NT2/D1 (cell line): Measurements from ENCODE around the gene NISCH.

Experiments
- DNase-seq: peaks from one replicate; pipeline ENCODE4 v3.0.0-alpha.2; 2011; ENCODE audit warnings: low read depth, low spot score
- H3K27me3 ChIP-seq: 2 replicates; pipeline ENCODE4 v1.6.0; 2011; ENCODE audit warnings: mild to moderate bottlenecking; ENCODE audit not compliant: insufficient read length, insufficient read depth
- H3K36me3 ChIP-seq: 2 replicates; pipeline ENCODE4 v1.6.1; 2011; ENCODE audit warnings: mild to moderate bottlenecking, low read length, mixed read lengths; ENCODE audit not compliant: insufficient read depth, insufficient read length
- H3K4me1 ChIP-seq: 2 replicates; pipeline ENCODE4 v1.5.1; 2011; ENCODE audit not compliant: insufficient read depth, insufficient read length
- H3K4me3 ChIP-seq: 2 replicates; pipeline ENCODE4 v1.5.1; 2011; ENCODE audit warnings: low read depth; ENCODE audit not compliant: insufficient read length
- H3K9ac ChIP-seq: 2 replicates; pipeline ENCODE4 v1.6.0; 2011; ENCODE audit warnings: low read depth; ENCODE audit not compliant: insufficient read length
- H3K9me3 ChIP-seq: 2 replicates; pipeline ENCODE4 v1.5.1; 2011; ENCODE audit warnings: mild to moderate bottlenecking, low read length; ENCODE audit not compliant: insufficient read depth
- SUZ12 ChIP-seq: IDR thresholded peaks from 2 replicates; pipeline ENCODE4 v1.6.1; 2011; ENCODE audit not compliant: insufficient read length, insufficient read depth; ENCODE audit errors: extremely low read depth
- YY1 ChIP-seq: IDR thresholded peaks from 2 replicates; pipeline ENCODE4 v1.6.1; 2011; ENCODE audit not compliant: insufficient read length, insufficient read depth
- ZNF274 ChIP-seq: IDR thresholded peaks from 2 replicates; pipeline ENCODE4 v1.6.1; 2011; ENCODE audit warnings: mild to moderate bottlenecking, low read depth, low read length

Gene NISCH

GRCh38 chr3:52516509-52517195 is 61.2 kb downstream of the NISCH start:
- DNase-seq: no peak
- no peaks in the 10 kb centered on the region for H3K9me3 ChIP-seq
- no peak overlapping the region for H3K9ac ChIP-seq
- peaks cover 5% of the 10 kb centered on the region for H3K36me3 ChIP-seq
- H3K27me3 ChIP-seq: peaks cover 3% of the 10 kb centered on the region
- peaks cover 13% of the 10 kb centered on the region for H3K4me1 ChIP-seq
- H3K4me3 ChIP-seq: no peak overlapping the region
- TF ChIP-seq YY1: no peak
- no peak for TF ChIP-seq ZNF274
- TF ChIP-seq SUZ12: no peak

GRCh38 chr3:52517796-52518722 is 62.7 kb downstream of the NISCH start:
- Histone ChIP-seq H3K27me3 (no peaks in the 10 kb centered on the region), H3K4me1 (peaks cover 13% of the 10 kb centered on the region), H3K36me3 (peaks cover 18% of the 10 kb centered on the region), H3K9ac (no peak overlapping the region), H3K9me3 (no peaks in the 10 kb centered on the region), H3K4me3 (no peak overlapping the region)
- DNase-seq: no peak
- TF ChIP-seq ZNF274: no peak
- TF ChIP-seq YY1: no peak
- TF ChIP-seq SUZ12: no peak

- Histone ChIP-seq H3K36me3 (peaks cover 27% of the 10 kb centered on the region), H3K4me1 (peaks cover 13% of the 10 kb centered on the region), H3K4me3 (no peak overlapping the region), H3K9ac (no peak overlapping the region), H3K9me3 (no peaks in the 10 kb centered on the region), H3K27me3 (no peaks in the 10 kb centered on the region)
- no peak for DNase-seq
- no peak for TF ChIP-seq YY1
- no peak for TF ChIP-seq SUZ12
- TF ChIP-seq ZNF274: no peak
These were observed 63.5 kb downstream of the NISCH start for GRCh38 chr3:52518723-52519444.

- H3K4me1 ChIP-seq: peaks cover 12% of the 10 kb centered on the region
- no peak overlapping the region for H3K9ac ChIP-seq
- no peak for TF ChIP-seq ZNF274
- TF ChIP-seq SUZ12: no peak
- no peak for TF ChIP-seq YY1
- no peak overlapping the region for H3K4me3 ChIP-seq
- DNase-seq: no peak
- H3K9me3 ChIP-seq: no peaks in the 10 kb centered on the region
- H3K36me3 ChIP-seq: peaks cover 34% of the 10 kb centered on the region
- no peaks in the 10 kb centered on the region for H3K27me3 ChIP-seq
These were observed 64.2 kb downstream of the NISCH start for GRCh38 chr3:52519445-52520140.

- TF ChIP-seq SUZ12 (no peak), ZNF274 (no peak), YY1 (no peak)
- H3K9ac ChIP-seq: no peak overlapping the region
- no peaks in the 10 kb centered on the region for H3K27me3 ChIP-seq
- no peak overlapping the region for H3K4me3 ChIP-seq
- H3K4me1 ChIP-seq: peaks cover 6% of the 10 kb centered on the region
- H3K36me3 ChIP-seq: peaks cover 40% of the 10 kb centered on the region
- DNase-seq: no peak
- no peaks in the 10 kb centered on the region for H3K9me3 ChIP-seq
These were observed 64.8 kb downstream of the NISCH start for GRCh38 chr3:52520141-52520667.

- no peaks in the 10 kb centered on the region for H3K27me3 ChIP-seq
- no peak overlapping the region for H3K9ac ChIP-seq
- no peak for DNase-seq
- peaks cover 47% of the 10 kb centered on the region for H3K36me3 ChIP-seq
- H3K9me3 ChIP-seq: no peaks in the 10 kb centered on the region
- peaks cover 6% of the 10 kb centered on the region for H3K4me1 ChIP-seq
- TF ChIP-seq ZNF274: no peak
- no peak for TF ChIP-seq SUZ12
- no peak overlapping the region for H3K4me3 ChIP-seq
These were observed 65.5 kb downstream of the NISCH start for GRCh38 chr3:52520716-52521487.
